K562 (cell line): Measurements from ENCODE around the gene TMED10. TPM values are rescaled to one million over a fixed set of nuclear protein-coding genes. Genes with fewer than 3 reads are reported as not detected.

Source experiments
- CBFA2T3 ChIP-seq: fragments of 450-650 bp; IDR thresholded peaks from 2 replicates; pipeline ENCODE4 v1.6.1; 2017
- DLX4 ChIP-seq: fragments of 250-450 bp; sonication (Bioruptor Pico); IDR thresholded peaks from 2 replicates; pipeline ENCODE4 v1.6.1; 2021; ENCODE audit warnings: mild to moderate bottlenecking
- SREBF2 ChIP-seq: sonication (generic); formaldehyde crosslinking; IDR thresholded peaks from 2 replicates; pipeline ENCODE4 v1.4.0; 2020; ENCODE audit warnings: mild to moderate bottlenecking, missing genetic modification reagents
- ZFPM2 ChIP-seq: fragments of 250-450 bp; sonication (Bioruptor Pico); IDR thresholded peaks from 2 replicates; pipeline ENCODE4 v1.5.1; 2022; ENCODE audit warnings: mild to moderate bottlenecking
- ZNF436 ChIP-seq: fragments of 250-450, 450-650 bp; sonication (Bioruptor Pico); formaldehyde crosslinking; IDR thresholded peaks from 2 replicates; pipeline ENCODE4 v1.7.0; 2020; ENCODE audit warnings: mild to moderate bottlenecking
- ZNF79 ChIP-seq: fragments of 250-450 bp; sonication (Bioruptor Pico); IDR thresholded peaks from 2 replicates; pipeline ENCODE4 v1.4.0; 2020; ENCODE audit warnings: low read depth, mild to moderate bottlenecking, moderate library complexity
- ZSCAN32 ChIP-seq: fragments of 450-650 bp; formaldehyde crosslinking; IDR thresholded peaks from 2 replicates; pipeline ENCODE4 v1.4.0; 2020; ENCODE audit warnings: mild to moderate bottlenecking, moderate library complexity
- polyA plus RNA-seq, 8 experiments: library from polyadenylated mRNA; depleted of rRNA in 4 of 8; stranded (reverse) in 5 of 8; unstranded in 3 of 8; fragments of >200 nt; fragmentation: Nextera tagmentation in 2 of 8; fragmentation: Illumina TruSeq in 1 of 8; extraction: Ambion mirVana in 2 of 8; extraction: Trizol in 1 of 8; gene quantifications; 2 replicates each; pipeline versions ENCODE4 v1.2.1 to v1.2.3, GENCODE V29; 2011 to 2014; ENCODE audit warnings: inconsistent platforms in 1 of 8, missing spikeins in 1 of 8
- total RNA-seq, 7 experiments: library from RNA; depleted of rRNA in 6 of 7; stranded (reverse); fragments of >200 nt in 6 of 7; fragmentation: Illumina TruSeq in 2 of 7; extraction: Trizol in 2 of 7; gene quantifications; 2 replicates each; pipeline versions ENCODE4 v1.2.1 to v1.2.3, GENCODE V29; 2011 to 2021; ENCODE audit warnings: low replicate concordance in 1 of 7
- TF ChIP-seq, protein P1 (sequence below), 2 experiments: IDR thresholded peaks in 1 of 2; conservative IDR thresholded peaks in 1 of 2; 2 replicates each; pipeline ENCODE4 v1.6.1; 2016; ENCODE audit warnings: low read depth in 2 of 2, mild to moderate bottlenecking in 1 of 2, missing compliant biosample characterization in 1 of 2, missing genetic modification characterization in 1 of 2, moderate library complexity in 1 of 2

The TMED10 gene
- total and polyA plus RNA-seq, 9 of the 15 experiments (the other 6 are each of a cell fraction or from before 2014, with no cell fraction given) = 62.2 to 233 (median 124) TPM

DNA sequence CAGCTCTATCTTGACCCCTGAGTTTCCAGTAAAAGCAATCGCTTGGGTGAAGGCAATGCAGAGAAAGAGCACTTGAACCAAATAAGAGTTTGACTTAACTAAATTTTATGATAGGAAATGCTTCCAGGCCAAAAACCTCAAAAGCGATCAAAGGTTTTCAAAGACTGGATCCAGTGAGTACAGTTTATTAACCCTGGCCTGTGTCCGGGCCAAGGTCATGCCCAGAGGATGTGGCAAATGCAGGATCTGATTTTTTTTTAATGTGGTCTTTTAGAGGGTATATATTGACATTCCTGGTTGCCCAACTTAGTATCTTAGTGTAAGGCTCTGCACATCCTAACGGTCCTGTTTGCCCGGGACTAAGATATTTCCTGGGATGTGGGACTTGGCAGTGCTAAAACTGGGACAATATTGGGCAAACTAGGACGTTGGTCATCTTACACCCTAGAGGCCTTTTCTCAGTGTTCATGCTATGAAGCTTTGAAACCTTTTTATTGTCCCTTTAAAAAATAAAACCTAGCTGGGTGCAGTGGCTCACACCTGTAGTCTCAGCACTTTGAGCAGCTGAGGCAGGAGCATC, 40.1 kb upstream of the TMED10 start (continued):
- TF ChIP-seq, protein P1, sequence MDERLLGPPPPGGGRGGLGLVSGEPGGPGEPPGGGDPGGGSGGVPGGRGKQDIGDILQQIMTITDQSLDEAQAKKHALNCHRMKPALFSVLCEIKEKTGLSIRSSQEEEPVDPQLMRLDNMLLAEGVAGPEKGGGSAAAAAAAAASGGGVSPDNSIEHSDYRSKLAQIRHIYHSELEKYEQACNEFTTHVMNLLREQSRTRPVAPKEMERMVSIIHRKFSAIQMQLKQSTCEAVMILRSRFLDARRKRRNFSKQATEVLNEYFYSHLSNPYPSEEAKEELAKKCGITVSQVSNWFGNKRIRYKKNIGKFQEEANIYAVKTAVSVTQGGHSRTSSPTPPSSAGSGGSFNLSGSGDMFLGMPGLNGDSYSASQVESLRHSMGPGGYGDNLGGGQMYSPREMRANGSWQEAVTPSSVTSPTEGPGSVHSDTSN (CRISPR knock-in tag; IDR thresholded peaks at IDR 0.05; ENCODE audit: low read depth) = no peak
- TF ChIP-seq, protein P1 (tag; conservative IDR thresholded peaks at IDR 0.05; ENCODE audit: low read depth) = no peak
- TF ChIP-seq ZSCAN32 = no peak
- no peak for TF ChIP-seq SREBF2
- TF ChIP-seq ZNF79 = no peak
- TF ChIP-seq ZFPM2 (CRISPR knock-in tag) = no peak
- no peak for TF ChIP-seq ZNF436 (CRISPR knock-in tag)
- TF ChIP-seq CBFA2T3 = no peak
- no peak for TF ChIP-seq DLX4 (CRISPR knock-in tag)
- TF ChIP-seq, all 486 proteins: peak for 0
